GM18526 (cell line): Measurements from ENCODE around the gene ZNF140.
A peak's percentile ranks its signal among the peaks of the same experiment; 100 is the strongest.

ENCODE experiments used
- POLR2A ChIP-seq: IDR thresholded peaks from 3 replicates; pipeline ENCODE4 v1.6.1; 2011; ENCODE audit not compliant: insufficient read length; ENCODE audit errors: extremely low read depth

ZNF140 gene

DNA sequence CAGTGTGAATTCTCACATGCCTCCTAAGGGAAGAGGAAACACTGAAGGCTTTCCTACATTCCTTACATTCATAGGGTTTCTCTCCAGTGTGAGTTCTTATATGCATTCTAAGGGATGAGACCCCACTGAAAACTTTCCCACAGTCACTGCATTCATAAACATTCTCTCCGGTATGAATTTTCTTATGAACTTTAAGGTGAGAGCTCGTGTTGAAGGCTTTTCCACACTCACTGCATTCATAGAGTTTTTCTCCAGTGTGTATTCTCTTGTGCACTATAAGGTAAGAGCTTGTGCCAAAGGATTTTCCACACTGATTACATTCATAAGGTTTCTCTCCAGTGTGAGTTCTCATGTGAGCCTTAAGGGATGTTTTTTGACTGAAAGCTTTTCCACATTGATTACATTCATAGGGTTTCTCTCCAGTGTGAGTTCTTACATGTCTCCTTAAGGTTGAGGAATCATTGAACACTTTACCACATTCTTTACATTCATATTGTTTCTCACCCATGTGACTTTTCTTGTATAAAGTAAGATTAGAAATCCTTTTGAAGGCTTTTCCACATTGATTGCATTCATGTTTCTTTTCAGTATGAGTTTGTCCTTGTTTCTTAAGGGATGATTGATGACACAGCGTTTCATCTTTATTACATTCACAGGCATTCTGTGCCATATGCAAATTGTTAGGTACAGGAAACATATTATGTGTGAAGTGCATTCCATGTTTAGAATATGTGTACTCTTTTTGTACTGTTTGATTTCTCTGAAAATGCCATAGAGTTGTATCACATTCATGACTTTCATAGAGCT, 39.9 kb downstream of the ZNF140 start:
- TF ChIP-seq POLR2A, result no peak

GRCh38 chr12:133124674-133125073, 44.0 kb downstream of the ZNF140 start:
- no peak for TF ChIP-seq POLR2A

DNA sequence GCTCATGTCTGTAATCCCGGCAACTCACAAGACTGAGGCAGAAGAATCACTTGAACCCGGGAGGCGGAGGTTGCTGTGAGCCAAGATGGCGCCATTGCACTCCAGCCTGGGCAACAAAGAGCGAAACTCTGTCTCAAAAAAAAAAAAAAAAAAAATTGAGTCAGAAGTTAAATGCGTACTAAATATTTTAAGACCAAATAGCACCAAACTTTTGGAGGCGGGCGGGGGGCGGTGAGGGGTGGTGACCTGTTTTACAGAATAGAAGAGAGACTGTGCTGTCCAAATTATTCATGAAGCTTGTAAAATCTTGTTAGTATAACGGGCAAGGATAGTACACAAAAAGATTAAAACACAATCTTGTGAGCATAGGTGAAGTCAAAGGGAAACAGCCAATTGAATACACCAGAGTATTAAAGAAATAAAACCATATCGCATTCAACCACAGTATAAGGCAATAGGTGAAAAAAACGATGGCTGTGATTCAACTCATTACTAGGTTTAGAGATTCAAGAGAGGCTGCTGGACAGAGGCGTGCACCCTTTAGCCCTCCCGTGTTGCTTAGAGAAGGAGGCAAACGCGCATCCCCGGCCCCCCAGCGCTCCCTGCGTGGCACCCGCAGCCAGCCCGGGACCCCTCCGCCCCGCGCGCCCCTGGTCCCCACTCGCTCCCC, 48.8 kb downstream of the ZNF140 start:
- TF ChIP-seq POLR2A, result no peak

DNA sequence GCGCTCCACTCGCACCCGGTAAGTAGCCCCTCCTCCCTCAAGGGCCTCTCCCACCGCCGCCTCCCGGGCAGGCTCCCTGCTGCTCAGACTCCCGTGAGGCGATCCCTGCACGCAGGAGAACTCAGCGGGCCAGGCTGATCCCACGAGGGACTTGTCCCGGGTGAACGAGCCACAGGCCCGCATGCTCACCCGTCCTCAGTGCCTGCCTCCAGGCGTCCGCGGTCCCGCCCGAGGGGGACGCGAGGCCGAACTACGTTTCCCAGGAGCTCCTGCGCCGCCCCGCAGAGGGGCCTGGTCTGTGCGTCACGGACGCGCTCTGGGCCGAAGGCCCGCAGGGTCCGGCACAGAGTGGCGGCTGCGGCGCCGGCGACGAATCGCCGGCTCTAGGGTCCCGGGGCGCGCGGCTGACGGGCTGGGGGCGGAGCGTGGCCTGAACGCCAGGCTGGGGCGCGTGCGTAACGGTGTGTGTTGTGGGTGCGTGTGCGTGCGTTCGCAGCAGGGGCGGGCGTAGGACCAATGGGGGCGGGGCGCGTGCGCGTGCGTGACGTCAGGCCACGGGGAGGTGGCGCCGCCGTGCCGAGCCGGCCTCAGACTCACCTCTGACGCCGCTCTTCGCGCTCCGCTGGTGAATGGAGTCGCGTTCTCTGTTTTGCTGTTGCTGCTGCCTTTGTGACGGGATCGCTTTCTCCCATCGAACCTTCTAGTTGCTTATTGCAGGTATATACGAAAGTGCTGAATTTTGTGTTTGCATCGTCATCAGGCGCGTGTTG, 49.5 kb downstream of the ZNF140 start, which contains the start of the genes ZNF10 and ZNF891:
TSS of gene ZNF10 (plus strand) at position 590 of the 770 bp plus-strand sequence. CDS start 13,866 bp downstream, outside the sequence.
TSS of gene ZNF891 (minus strand) at position 237 of the 770 bp plus-strand sequence. CDS start 8,356 bp downstream, outside the sequence.
- peak; percentile 88 for TF ChIP-seq POLR2A

GRCh38 chr12:133130808-133131128, 50.0 kb downstream of the ZNF140 start:
- no peak for TF ChIP-seq POLR2A

- no peak for TF ChIP-seq POLR2A
Measured at GRCh38 chr12:133135747-133136146, 55.0 kb downstream of the ZNF140 start.

- TF ChIP-seq POLR2A, result no peak
Measured at GRCh38 chr12:133145981-133146380, 65.3 kb downstream of the ZNF140 start.

- no peak for TF ChIP-seq POLR2A
Measured at GRCh38 chr12:133156125-133156690, 75.5 kb downstream of the ZNF140 start.
